HG03064 (cell line): ENCODE results near the gene FADS1.

Experiments
- ATAC-seq: cut with Tn5 transposase; IDR thresholded peaks from one replicate; pipeline ENCODE4 v1.9.1; 2021; ENCODE audit warnings: low read depth; ENCODE audit not compliant: unreplicated experiment

The FADS1 gene

DNA sequence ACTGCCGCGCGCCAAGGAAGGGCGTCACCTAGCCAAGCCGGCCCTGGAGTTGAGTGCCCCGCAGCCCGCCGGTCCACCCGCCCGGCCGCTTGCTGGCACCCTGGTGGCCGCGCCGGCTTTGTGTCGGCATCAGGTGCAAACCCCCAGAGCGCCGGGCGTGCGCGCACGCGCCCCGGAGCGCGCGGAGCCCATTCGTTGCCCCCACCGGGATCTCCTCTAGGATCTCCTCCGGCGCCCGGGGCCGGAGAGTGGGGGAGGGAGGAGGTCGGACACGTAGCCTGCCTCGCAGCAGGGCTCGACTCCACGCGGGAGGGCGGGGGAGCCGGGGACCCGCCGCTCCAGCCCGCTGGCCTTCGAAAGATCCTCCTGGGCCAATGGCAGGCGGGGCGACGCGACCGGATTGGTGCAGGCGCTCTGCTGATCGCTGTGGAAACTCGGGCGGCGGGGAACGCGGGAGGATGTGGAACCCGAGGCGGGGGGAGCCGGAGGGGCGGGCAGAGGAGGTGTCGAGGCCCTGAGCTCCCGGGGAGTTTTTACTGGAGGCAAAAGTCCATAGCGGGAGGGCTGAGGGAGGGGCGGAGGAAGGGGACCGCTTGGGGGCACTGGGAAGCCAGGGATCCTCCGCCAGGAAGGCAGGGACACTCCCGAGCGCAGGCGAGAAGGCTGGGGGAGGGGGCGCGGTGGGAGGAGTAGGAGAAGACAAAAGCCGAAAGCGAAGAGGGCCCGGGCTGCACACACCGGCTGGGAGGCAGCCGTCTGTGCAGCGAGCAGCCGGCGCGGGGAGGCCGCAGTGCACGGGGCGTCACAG, 11.0 kb upstream of the FADS1 start, which contains the start of gene FADS2:
TSS of gene FADS2 (plus strand) at position 730 of the 808 bp plus-strand sequence. CDS start 91 bp downstream, outside the sequence.
- ATAC-seq = peak; percentile 59

DNA sequence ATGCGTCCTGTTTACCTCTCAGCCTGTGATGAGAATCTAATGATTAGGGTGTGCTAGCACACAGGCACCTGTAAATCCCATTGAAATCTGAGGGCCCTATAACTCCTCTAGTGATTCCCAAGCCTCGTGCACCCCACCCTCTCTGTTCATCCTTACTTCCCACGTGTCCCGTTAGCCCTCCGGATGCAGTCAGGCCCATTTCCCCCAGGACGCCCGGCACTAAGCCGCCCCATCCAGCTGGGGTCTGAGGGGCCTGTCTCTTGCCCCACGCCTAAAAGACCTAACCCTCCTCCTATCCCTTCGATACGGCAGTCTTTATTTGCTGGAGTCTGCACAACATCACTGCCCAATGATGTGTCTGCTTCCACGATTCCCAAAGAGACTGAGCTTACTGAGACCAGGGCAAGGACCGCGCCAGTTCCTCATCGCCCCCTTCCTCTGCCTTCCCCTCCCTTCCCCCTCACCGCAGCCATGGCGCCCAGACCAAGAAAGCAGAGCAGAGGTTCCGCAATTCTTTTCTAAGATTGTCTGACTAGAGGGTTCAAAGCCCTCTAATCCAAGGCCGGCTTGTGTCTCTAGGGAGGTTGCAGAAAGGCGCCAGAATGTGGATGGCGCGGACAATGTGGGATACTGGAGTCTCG, 10.2 kb upstream of the FADS1 start:
- ATAC-seq = no peak

DNA sequence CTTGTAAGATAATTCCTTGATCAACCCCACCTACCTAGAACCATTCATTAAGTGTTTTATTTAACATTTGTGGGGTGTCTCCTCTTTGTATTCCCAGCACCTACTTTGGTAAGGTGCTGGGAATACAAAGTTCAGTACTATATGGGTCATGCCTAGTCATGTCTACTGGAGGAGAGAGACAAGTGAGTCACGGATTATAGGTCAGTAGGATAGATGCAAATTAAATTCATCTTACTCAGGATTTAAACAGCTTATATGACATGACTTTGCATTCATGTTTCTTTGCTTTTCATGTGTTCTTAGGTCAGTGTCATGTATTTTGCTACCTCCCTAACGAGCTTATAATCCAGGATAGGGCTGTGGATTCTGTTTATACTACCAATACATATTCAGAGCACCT, 3.4 kb upstream of the FADS1 start:
- ATAC-seq = no peak

DNA sequence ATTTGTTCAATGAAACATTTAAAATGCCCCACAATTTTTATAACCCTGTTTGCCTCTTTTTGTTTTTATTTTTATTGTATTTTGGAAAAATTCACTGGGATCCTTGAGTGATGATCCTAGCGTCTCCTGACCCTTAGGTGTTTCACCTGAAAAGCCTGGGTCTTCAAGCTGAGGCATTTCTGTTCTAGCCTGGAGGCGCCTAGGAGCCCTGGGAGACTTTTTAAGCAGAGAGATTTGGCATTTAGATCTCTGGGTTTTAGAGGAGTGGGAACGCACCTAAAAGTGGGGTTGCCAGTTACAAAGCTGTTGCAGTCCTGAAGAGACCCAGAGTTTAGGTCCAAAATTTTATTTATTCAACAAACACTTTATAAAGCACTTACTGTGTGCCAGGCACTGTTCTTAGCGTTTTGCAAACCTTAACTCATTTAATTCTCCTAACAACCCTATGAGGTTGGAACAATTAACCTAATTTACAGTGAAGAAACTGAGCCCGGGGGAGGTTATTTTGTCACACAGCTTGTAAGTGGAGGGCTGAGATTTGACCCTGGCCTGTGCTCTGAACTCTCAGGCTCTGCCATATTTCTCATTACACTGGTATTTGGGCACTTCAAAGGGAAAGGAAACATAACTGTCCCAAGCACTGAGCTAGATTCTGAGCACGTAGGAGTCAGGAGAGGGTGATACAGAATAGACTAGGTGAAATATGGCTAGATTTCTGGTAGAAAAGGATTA, 834 bp upstream of the FADS1 start:
- no peak for ATAC-seq

DNA sequence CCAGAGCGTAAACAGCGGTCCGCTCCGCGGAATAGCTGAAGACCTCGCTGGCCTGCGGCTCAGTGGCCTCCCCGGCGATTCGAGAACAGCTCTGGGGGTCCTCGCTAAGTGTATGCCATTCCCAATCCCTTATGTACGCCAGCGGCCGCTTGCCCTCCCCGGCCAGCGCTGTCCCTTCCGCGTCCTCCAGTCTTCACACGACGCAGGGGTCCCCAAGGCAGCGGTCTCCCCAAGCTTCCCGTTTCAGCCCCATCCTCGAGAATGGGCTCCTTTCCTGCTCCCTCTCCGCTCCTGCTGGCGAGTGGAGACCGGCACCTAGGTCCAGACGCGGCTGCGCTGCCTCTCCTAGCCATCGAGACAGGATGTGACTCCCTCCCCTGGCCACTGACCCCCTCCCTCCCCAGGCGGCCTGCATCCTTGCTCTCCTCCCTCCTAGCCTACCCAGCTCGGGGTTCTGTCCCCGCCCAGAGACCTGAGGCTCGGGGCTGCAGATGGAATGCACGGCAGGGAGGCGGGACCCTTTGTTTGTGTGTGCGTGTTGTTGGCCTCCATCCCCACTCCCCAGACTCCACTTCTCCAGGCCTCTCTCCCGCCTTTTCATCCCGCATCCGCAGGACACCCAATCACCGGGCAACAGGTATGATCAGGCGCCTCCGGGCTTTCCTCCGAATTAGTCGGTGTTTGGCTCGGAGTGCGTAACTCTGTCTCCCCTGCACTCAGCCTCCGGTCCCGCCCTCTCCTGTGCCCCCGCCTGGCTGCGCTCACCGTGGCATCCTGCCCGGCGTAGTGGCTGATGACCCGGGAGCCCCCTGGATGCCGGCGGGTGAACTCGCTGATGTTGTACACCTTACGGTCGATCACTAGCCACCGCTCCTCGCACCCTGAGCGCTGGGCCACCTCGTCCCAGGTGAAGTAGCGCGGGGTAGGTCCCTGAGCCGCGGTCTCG, 740 bp downstream of the FADS1 start:
- ATAC-seq = peak; percentile 38

DNA sequence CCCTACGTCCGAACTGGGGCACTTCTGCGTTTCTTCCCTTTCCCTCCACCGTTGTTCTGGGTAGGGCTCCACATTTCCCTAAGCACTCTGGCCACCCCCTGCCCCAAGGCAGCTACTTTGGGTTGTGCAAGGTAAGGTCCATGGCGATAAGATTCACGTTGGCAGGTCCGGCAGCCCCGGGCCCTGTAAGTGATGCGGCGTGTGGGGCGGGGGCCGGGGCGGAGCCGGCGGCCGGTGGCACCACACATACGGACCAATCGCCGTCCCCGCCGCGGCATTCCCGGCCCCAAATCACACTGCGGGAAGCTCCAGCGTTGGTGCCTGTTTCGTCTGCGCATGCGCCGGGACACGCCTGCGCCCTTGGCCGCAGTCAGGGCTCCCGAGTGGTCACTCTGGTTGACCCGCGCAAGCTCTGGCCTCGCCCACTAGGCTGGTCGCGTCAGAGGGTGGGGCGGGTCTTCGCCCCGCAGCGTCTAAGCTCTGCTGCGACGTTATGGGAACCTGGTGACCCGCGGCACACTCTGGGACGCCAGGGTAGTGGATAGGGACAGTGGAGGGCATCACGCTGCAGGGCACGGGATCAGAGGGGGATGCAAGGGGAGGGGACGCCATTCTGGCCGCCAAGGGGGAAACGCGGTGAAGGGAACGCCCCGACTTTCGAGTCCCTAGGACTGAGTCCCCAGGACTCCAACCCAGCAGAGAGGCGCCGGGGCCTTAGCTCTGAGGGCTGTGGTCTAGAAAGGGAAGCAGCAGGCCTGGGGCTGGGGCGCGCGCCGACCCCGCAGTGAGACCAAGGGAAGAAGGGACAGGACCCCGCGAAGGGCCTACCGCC, 1.6 kb downstream of the FADS1 start:
- ATAC-seq = peak; percentile 50

DNA sequence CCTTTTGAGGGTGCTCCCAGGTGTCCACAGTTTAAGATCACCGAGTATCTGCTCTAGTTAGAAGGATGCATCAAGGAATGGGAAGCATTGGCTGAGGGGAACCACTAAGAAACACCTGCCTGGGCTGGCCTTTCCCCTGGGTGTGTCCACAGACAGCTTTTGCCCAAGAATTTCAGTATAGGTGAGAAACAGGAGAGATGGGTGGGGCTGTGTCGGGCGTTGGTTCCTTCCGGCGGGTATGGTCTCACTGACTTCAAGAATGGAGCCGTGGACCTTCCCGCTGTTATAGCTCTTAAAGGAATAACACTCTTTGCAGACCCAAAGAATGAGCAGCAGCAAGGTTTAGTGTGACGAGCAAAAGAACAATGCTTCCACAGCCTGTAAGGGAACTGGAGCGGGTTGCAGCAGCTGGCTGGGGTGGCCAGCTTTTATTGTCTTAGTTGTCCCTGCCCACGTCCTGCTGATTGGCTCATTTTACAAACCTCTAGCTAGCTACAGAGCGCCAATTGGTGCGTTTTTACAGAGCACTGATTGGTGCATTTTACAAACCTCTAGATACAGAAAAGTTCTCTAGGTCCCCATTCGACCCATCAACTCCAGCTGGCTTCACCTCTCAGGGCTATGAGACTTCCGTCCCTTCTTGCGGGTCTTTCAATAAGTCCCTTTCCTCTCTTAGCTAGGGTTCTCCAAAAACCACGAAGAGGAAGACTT, 2.4 kb downstream of the FADS1 start:
- no peak for ATAC-seq

DNA sequence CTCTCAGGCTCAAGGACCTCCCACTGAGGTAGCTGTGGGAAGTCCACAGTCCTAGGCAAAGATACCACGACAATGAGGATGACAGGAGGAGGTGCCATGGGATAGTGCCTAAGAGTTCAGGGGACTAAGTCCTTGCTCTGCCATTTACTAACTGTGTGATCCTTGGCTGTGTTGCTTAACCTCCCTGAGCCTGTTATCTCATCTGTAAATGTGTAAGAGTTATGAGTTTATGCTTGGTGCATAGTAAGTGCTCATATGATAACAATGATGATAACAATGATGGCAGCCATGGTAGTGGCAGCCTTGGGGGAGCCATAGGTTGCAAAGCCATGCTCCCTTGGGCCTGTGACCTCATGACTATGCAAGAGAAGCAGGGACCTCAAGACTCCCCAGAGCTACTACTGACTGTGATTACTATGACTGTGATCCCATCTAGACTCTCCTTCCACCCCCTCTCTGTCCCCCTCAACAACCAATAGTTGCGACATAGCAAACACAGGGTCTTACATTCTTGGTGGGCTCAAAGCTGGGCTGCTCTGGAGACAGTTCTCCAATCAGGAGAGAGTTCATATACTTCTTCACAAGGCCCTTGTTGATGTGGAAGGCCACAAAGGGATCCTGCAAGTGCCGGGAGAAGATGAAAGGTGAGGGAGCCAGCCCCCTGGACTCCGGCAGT, 3.9 kb downstream of the FADS1 start:
- ATAC-seq = no peak

DNA sequence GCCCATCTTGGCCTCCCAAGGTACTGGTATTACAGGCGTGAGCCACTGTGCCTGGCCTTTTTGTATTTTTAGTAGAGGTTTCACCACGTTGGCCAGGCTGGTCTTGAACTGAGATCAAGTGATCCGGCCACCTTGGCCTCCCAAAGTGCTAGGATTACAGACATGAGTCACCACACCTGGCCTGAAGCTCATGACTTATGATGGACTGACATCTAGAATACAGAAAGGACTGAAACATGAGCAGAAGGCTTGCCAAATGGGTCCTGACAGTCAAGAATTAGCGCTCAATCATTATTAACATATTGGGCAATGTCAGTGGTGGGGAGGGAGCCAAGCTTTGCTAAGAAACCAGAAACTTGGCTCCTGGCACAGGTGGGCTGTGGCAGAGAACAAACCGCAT, 5.0 kb downstream of the FADS1 start:
- no peak for ATAC-seq

DNA sequence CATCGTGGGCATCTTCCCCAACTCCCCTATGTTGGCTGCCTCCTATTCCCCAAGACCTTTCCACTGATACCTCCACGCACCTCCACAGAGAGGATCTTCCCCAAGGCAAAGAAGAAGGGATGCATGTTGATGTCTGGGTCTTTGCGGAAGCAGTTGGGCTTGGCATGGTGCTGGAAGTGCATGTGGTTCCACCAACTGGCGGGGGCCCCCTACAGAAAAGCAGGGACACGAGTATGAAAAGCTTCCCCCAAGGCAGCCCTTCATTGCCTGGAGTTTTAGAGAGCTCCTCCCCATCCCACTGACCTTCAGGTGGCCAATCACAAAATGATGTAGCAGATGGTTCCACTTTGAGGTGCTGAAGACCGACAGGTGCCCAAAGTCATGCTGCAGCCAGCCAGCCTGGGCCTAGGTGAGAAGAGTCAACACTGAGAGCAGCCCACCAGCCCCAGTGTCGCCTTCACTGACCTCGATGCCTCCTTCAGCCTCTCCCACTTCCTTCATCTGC, 6.1 kb downstream of the FADS1 start:
- no peak for ATAC-seq

DNA sequence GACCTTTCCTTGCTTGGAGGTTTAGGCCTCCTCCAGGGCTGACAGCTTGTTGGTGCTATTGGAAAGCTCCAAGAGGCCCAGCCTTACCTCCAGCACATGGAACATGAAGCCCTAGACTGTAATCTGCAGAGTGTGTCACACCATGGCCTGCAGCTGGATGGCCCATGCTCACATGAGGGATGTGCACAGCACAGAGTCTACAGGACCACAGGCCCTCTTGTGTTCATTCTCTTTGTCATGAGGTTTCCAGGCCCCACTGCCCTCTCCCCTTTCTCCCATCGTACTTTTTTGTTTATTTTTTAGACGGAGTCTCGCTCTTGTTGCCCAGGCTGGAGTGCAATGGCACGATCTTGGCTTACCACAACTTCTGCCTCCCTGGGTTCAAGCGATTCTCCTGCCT, 10.0 kb downstream of the FADS1 start:
- ATAC-seq = no peak

DNA sequence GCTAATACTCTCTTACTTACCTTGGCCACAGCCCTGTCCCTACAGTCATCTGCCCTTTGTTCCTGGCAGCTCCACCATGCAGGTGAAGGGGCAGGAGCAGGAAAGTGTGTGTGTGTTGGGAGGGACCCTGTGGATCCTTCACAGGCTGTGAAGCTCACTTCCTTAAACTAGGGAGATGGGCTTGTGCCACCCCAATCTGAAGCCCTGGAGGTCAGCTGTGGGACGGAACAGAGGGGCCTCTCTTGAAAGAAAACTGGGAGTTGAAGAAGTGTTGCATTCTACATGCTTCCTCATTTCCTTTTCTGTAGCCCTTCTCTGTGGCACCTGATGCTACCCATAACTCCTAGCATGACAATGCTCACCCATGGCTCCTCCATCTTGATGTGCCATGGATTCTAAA, 11.7 kb downstream of the FADS1 start:
- no peak for ATAC-seq

DNA sequence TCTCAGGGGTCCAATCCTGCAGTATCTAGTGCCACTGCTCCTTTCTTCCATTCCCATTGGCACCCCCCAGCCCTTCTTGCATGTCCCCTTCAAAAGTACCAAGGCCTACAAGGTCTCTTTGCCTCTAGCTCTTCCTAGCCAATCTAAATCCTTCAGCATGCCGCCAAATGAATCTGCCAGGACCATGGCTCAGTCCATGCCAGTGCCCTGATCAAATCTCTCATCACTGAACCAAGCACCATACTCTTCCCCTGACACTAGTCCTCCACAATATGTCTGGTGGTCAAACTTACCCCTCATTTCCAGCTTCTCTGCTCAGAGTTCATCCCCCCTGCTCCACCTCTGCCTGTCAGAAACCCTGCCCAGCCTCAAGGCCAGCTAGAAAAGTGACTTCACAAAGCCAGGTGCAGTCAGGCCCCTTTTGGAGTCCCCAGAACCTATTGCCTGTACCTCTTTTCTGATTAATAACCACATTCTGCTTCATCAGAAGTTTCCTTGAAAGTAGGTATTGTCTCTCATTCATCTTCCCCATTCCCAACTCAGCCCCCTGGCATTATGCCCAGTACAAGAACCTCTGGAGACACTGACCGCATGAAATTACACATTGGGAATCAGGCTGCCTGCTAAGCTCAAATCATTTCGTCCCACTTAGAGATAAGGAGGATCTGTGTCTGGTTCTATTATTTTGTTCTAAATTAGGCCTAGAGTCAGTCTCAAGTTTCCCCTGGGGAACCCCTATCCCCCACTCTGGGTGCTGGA, 12.7 kb downstream of the FADS1 start:
- no peak for ATAC-seq

DNA sequence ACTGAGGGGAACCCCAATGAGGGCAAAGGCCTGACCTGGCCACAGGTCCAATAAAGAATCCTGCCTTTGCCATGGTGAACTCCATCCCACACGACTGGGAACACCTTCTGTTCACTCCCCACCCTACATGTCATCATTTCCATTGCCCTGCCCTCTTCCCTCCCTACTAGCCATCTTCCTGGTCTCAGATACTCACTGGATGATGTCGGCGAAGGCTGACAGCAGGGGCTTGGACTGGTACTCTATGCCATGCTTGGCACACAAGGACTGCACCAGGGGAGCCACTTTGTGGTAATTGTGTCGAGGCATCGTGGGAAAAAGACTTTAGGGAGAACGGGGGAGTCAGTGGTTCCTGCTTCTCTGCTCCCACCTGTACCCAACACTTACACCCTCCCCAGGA, 14.2 kb downstream of the FADS1 start:
- no peak for ATAC-seq

DNA sequence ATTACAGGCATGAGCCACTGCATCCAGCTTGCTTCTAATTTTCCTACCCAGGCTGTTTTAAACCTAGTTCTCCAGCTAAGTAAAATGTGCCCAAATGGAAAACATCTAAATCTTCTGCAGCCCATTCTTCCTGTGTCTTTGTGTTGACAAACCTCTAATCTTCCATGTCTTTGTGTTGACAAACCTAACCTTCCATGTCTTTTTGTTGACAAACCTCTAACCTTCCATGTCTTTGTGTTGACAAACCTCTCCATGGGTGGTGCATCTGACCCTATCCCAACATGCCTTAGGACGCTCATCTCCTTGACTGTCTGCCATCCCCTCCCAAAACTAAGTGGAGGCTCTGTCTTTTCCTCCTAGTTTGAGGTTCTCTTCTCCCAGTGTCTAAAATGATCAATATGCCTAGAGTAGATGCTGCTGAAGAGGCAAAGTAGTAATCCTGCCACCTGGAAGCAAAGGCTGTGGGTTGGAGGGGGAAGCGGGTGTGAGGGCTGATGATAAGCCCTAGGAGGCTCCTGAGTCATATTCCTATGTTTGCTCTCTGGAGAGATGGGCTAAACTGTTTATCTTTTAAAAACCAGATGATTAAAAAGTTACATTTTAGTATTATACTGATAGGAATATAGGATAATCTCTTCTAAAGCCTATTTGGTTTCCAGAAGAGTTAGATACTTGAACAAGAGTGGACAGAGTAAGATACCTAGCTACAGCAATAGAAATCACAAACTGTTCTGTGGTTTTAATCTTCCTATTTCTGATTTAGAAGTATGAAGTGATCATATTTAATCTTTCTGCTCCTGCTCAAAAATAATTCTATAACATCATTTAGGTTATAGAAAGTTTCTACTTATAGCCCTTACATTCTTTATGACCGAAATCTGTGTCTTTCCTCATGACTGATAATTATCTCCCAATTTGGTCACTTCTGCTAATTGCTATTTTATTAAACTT, 16.2 kb downstream of the FADS1 start:
- no peak for ATAC-seq

DNA sequence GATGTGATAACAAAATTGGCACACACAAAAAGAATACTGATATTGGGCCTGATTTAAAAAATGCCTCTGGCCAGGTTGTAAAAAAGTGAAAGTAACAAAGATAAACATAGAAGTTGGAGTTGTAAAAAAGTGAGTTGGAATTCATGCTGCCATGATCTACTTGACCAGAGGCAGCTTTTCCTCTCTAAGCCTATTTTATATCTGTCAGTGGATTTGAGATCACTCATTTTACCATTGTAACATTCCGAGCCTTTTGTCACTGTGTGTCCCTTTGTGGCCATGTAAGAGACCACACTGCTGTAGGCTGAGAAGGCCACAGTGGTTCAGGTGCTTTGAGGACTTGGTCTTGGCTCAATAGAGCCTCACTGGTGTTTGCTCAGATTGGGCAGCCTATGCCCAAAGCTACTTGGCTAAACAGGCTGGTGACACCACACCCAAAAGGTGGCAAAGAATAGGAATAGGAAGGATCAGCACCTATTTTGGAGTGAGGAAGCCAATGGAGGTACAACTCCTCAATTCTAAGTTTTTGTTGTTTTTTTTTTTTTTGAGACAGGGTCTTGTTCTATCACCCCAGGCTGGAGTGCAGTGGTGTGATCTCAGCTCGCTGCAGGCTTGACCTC, 17.0 kb downstream of the FADS1 start:
- ATAC-seq = no peak
